ENCODE results near the gene PRR30.
A peak's percentile ranks its signal among the peaks of the same experiment; 100 is the strongest.
"Not testable (repeated sequence)": the region's sequence is repeated elsewhere in the genome, so short reads cannot be mapped to it uniquely, and the experiment has no call there.

PRR30 gene

DNA sequence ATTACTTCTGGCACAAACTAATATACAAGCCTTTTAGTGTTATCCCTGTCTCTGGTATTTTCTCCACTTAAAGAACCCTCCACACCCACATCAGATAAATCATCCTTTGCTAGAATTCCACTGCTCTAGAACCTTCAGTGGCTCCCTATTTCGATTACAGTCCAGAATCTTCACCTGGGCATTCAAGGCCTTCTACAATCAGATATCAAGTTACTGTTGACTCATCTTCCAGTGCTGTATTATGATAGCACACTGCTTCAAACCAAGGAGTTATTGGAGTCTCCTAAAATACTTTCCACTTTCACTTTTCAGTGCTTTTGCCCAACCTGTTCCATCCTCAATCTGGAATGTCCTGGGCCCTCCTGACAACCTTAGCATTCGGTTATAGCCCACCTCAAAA is 23.7 kb downstream of the PRR30 start:
- H3K9me3 ChIP-seq (ENCODE audit: control insufficient read depth, insufficient read depth, low read depth, low read length) = no peaks in the 10 kb centered on the region
- ChIA-PET CTCF (interaction anchor here (0.7 kb wide), 1 partner anchor 55 kb away, joined by 6 read pairs; no protein-coding TSS in a partner anchor), POLR2A (no interaction called here)
- H3K36me3 ChIP-seq (ENCODE audit: control insufficient read depth in 2 of 2, insufficient read depth in 1 of 2, low read length in 2 of 2) = no peaks in the 10 kb centered on the region
- H3K4me1 ChIP-seq (ENCODE audit: control insufficient read depth, insufficient read depth, low read length) = no peaks in the 10 kb centered on the region
- TF ChIP-seq SCRT1 (tag by site-specific recombination; IDR thresholded peaks at IDR 0.05; ENCODE audit: borderline replicate concordance) (no peak), ZSCAN23 (tag by site-specific recombination; IDR thresholded peaks at IDR 0.05) (no peak), ZNF654 (tag by site-specific recombination; IDR thresholded peaks at IDR 0.05; ENCODE audit: low read depth) (no peak), ZNF16 (tag by site-specific recombination; IDR thresholded peaks at IDR 0.05; ENCODE audit: low read depth) (peak; percentile 91), KLF16 (tag by site-specific recombination; IDR thresholded peaks at IDR 0.05) (no peak), WT1 (tag by site-specific recombination; IDR thresholded peaks at IDR 0.05) (no peak), ZNF544 (tag by site-specific recombination; IDR thresholded peaks at IDR 0.05) (no peak), PRDM1 (tag by site-specific recombination; IDR thresholded peaks at IDR 0.05) (peak; percentile 28; the same call in 1 of the 2 replicates), ZNF366 (tag by site-specific recombination; conservative IDR thresholded peaks at IDR 0.05) (0 out of 2 replicates have a peak, but pooled peaks have one; percentile 31), ZNF24 (tag by site-specific recombination; IDR thresholded peaks at IDR 0.05) (no peak), ZBTB1 (tag by site-specific recombination; IDR thresholded peaks at IDR 0.05) (no peak), ZNF302 (tag by site-specific recombination; IDR thresholded peaks at IDR 0.05; ENCODE audit: low read depth) (no peak), ZNF223 (tag by site-specific recombination; IDR thresholded peaks at IDR 0.05) (no peak), MZF1 (tag by site-specific recombination; IDR thresholded peaks at IDR 0.05; ENCODE audit: borderline replicate concordance) (no peak)
- TF ChIP-seq, protein P1, sequence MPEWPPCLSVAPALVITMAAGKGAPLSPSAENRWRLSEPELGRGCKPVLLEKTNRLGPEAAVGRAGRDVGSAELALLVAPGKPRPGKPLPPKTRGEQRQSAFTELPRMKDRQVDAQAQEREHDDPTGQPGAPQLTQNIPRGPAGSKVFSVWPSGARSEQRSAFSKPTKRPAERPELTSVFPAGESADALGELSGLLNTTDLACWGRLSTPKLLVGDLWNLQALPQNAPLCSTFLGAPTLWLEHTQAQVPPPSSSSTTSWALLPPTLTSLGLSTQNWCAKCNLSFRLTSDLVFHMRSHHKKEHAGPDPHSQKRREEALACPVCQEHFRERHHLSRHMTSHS (tag by site-specific recombination; IDR thresholded peaks at IDR 0.05) = no peak
- TF ChIP-seq, protein P2, sequence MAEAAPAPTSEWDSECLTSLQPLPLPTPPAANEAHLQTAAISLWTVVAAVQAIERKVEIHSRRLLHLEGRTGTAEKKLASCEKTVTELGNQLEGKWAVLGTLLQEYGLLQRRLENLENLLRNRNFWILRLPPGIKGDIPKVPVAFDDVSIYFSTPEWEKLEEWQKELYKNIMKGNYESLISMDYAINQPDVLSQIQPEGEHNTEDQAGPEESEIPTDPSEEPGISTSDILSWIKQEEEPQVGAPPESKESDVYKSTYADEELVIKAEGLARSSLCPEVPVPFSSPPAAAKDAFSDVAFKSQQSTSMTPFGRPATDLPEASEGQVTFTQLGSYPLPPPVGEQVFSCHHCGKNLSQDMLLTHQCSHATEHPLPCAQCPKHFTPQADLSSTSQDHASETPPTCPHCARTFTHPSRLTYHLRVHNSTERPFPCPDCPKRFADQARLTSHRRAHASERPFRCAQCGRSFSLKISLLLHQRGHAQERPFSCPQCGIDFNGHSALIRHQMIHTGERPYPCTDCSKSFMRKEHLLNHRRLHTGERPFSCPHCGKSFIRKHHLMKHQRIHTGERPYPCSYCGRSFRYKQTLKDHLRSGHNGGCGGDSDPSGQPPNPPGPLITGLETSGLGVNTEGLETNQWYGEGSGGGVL (tag by site-specific recombination; IDR thresholded peaks at IDR 0.05) = peak; percentile 39; the same call in 1 of the 2 replicates
- TF ChIP-seq, protein P3, sequence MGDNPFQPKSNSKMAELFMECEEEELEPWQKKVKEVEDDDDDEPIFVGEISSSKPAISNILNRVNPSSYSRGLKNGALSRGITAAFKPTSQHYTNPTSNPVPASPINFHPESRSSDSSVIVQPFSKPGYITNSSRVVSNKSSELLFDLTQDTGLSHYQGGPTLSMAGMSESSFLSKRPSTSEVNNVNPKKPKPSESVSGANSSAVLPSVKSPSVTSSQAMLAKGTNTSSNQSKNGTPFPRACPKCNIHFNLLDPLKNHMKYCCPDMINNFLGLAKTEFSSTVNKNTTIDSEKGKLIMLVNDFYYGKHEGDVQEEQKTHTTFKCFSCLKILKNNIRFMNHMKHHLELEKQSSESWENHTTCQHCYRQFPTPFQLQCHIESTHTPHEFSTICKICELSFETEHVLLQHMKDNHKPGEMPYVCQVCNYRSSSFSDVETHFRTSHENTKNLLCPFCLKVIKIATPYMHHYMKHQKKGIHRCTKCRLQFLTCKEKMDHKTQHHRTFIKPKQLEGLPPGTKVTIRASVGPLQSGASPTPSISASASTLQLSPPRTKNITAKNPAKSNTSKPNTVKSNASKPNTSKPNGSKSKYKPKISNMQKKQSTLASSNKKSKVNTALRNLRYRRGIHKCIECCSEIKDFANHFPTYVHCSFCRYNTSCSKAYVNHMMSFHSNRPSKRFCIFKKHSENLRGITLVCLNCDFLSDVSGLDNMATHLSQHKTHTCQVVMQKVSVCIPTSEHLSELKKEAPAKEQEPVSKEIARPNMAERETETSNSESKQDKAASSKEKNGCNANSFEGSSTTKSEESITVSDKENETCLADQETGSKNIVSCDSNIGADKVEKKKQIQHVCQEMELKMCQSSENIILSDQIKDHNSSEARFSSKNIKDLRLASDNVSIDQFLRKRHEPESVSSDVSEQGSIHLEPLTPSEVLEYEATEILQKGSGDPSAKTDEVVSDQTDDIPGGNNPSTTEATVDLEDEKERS (tag by site-specific recombination; IDR thresholded peaks at IDR 0.05) = no peak
- TF ChIP-seq, protein P4, sequence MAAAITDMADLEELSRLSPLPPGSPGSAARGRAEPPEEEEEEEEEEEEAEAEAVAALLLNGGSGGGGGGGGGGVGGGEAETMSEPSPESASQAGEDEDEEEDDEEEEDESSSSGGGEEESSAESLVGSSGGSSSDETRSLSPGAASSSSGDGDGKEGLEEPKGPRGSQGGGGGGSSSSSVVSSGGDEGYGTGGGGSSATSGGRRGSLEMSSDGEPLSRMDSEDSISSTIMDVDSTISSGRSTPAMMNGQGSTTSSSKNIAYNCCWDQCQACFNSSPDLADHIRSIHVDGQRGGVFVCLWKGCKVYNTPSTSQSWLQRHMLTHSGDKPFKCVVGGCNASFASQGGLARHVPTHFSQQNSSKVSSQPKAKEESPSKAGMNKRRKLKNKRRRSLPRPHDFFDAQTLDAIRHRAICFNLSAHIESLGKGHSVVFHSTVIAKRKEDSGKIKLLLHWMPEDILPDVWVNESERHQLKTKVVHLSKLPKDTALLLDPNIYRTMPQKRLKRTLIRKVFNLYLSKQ (tag by site-specific recombination; IDR thresholded peaks at IDR 0.05; ENCODE audit: borderline replicate concordance) = no peak
- TF ChIP-seq, protein P5, sequence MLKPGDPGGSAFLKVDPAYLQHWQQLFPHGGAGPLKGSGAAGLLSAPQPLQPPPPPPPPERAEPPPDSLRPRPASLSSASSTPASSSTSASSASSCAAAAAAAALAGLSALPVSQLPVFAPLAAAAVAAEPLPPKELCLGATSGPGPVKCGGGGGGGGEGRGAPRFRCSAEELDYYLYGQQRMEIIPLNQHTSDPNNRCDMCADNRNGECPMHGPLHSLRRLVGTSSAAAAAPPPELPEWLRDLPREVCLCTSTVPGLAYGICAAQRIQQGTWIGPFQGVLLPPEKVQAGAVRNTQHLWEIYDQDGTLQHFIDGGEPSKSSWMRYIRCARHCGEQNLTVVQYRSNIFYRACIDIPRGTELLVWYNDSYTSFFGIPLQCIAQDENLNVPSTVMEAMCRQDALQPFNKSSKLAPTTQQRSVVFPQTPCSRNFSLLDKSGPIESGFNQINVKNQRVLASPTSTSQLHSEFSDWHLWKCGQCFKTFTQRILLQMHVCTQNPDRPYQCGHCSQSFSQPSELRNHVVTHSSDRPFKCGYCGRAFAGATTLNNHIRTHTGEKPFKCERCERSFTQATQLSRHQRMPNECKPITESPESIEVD (tag by site-specific recombination; IDR thresholded peaks at IDR 0.05) = no peak
- TF ChIP-seq, protein P6, sequence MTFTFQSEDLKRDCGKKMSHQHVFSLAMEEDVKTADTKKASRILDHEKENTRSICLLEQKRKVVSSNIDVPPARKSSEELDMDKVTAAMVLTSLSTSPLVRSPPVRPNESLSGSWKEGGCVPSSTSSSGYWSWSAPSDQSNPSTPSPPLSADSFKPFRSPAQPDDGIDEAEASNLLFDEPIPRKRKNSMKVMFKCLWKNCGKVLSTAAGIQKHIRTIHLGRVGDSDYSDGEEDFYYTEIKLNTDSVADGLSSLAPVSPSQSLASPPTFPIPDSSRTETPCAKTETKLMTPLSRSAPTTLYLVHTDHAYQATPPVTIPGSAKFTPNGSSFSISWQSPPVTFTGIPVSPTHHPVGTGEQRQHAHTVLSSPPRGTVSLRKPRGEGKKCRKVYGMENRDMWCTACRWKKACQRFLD (tag by site-specific recombination; IDR thresholded peaks at IDR 0.05) = no peak
- no peak overlapping the region for H3K4me3 ChIP-seq (ENCODE audit: low read depth, low read length)
- no peak overlapping the region for H3K27ac ChIP-seq (ENCODE audit: extremely low read depth, low read depth, low read length)

DNA sequence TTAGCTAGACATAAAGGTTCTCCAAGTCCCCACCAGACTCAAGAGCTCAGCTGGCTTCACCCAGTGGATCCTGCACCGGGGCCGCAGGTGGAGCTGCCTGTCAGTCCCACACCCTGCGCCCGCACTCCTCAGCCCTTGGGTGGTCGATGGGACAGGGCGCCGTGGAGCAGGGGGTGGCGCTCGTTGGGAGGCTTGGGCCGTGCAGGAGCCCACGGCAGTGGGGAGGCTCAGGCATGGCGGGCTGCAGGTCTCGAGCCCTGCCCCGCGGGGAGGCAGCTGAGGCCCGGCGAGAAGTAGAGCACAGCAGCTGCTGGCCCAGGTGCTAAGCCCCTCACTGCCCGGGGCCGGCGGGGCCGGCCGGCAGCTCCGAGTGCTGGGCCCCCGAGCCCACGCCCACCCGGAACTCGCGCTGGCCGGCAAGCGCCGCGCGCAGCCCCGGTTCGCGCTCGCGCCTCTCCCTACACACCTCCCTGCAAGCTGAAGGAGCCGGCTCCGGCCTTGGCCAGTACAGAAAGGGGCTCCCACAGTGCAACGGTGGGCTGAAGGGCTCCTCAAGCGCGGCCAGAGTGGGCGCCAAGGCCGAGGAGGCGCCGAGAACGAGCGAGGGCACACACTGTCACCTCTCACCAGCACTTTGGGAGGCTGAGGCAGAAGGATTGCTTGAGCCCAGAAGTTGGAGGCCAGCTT is 27.7 kb downstream of the PRR30 start:
- CTCF ChIA-PET = interaction anchor here (0.6 to 1.7 kb wide), 7 partner anchors 12 to 181 kb away, joined by 3 to 7 read pairs (median 3); no protein-coding TSS in a partner anchor
- H3K9me3 ChIP-seq (ENCODE audit: control insufficient read depth, insufficient read depth, low read depth, low read length); H3K4me1 ChIP-seq (ENCODE audit: control insufficient read depth, insufficient read depth, low read length); H3K4me3 ChIP-seq (ENCODE audit: low read depth, low read length); H3K36me3 ChIP-seq (ENCODE audit: control insufficient read depth in 2 of 2, insufficient read depth in 1 of 2, low read length in 2 of 2); POLR2A ChIA-PET; H3K27ac ChIP-seq (ENCODE audit: extremely low read depth, low read depth, low read length): not testable (repeated sequence)
